A549 treated with Mapracorat at 1 μM for 4 hours (cell line): ENCODE data around the gene DRAP1. TPM values are rescaled to one million over a fixed set of nuclear protein-coding genes. Genes with fewer than 3 reads are reported as not detected.

ENCODE experiments used
- total RNA-seq: library from RNA; stranded (reverse); fragments of 200-300 nt; extraction: Qiagen RNA extraction; gene quantifications from 5 replicates; pipeline ENCODE4 v1.2.3, GENCODE V29; 2022

The DRAP1 gene, protein sequence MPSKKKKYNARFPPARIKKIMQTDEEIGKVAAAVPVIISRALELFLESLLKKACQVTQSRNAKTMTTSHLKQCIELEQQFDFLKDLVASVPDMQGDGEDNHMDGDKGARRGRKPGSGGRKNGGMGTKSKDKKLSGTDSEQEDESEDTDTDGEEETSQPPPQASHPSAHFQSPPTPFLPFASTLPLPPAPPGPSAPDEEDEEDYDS
- 171 to 273 TPM (median 214 TPM) in 5 replicates for total RNA-seq

DNA sequence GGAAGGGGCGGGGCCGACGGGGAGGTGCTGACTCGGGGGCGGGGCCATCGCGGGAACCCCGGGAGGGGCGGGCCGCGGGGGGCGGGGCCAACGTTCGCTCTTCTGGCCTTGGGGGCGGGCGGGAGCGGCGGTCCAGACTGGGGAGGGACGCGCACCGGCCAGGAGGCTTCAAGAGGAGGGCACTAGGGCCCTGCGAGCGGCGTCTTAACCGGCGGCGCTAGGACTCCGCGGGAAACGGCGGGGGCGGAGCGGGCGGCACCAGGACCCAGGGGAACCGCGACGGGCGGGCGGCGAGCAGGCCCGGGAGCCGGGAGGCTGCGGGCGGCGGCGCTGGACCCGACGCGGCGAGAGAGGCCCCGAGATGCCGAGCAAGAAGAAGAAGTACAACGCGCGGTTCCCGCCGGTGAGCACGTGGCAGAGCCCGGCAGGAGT is at the start of gene DRAP1:
TSS of gene DRAP1 (plus strand) at position 286 of the 432 bp plus-strand sequence. CDS start at position 362, 76 bp downstream.

DNA sequence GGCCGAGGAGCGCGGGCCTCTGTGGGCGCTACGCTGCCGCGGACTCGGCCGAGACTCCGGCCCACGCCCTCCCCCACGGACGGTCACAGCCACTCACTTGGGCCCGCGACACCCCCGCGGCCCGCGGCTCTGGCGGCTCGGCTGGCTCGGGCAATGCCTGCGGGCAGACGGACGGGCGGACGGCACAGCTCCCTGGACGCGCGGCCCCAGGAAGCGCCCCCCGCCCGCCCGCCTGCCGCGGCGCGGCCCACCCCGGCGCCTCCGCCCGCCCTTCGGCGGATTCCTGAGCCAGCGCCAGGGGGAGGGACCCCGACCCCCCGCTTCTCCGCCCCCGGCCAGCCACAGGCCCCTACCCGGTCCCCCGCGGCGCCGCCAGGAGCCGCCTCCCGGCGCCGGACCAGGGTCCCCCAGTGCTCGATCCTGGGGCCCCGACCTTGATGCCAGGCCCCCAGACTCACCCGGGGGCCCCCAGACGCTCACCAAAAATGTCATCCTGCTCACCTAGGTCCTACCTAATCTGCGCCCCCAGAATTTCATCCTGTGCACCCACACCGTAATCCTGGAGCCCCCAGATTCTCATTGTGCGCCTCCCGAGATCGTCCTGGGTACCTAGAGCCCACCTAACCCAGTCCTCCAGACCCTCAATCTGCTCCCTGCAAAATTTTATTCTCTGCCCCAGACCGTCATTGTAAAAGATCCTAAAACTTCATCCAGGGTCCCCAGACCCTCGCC is 46.5 kb upstream of the DRAP1 start, which contains the start of gene EFEMP2:
TSS of gene EFEMP2 (minus strand) at position 215 of the 732 bp plus-strand sequence. CDS start 446 bp downstream, outside the sequence.

DNA sequence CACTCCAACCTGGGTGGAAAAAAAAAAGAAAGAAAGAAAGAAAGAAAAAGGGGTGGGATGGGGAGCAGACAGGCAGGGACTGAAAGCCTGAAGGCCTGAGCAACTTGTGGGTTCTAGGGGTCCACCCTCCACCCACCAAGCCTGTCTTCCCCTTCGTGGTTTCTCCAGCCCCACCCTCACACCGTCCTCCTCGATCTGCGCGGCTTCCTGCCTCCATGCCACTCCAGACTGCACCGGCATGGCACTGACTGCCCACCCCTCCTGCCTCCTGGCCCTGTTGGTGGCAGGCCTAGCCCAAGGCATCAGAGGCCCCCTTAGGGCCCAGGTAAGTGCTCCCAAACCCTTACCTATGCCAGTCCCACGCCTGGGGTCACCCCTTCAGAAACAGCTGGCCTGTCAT is 39.6 kb upstream of the DRAP1 start, which contains the start of gene CTSW:
TSS of gene CTSW (plus strand) at position 221 of the 400 bp plus-strand sequence. CDS start at position 239, 18 bp downstream.

DNA sequence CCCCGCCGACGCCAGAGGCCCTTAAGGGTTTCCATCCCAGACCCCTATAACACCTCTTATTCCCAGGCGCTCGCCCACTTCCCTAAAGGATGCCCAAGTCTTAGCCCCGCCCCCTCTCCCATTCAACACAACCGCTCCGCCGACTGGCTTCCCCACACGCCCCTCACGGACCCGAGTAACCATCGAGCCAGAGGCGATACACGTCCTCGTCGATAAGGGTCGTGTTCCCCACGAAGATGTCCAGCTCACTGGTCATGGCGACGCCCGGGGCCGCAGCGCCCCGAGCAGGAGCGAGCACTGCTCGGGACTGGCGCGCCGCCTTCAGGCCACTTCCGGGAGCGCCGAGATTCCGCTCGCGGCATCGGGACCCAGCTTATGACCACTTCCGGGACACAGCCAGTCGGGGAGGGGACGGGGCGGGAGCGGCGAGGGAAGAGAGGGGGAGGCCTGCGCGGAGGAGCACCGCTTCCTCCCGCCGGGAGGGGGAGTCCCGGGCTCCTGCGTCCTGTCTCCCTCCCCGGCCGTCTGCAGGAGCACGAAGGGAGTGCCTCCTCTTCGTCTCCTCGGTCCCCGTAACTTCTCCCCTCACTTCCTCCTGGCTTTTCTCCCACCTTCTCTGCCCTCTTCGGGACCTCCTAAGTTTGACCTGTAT is 30.9 kb upstream of the DRAP1 start, which contains the start of gene FIBP:
TSS of gene FIBP (minus strand) at position 309 of the 652 bp plus-strand sequence. CDS start at position 256, 53 bp downstream.

DNA sequence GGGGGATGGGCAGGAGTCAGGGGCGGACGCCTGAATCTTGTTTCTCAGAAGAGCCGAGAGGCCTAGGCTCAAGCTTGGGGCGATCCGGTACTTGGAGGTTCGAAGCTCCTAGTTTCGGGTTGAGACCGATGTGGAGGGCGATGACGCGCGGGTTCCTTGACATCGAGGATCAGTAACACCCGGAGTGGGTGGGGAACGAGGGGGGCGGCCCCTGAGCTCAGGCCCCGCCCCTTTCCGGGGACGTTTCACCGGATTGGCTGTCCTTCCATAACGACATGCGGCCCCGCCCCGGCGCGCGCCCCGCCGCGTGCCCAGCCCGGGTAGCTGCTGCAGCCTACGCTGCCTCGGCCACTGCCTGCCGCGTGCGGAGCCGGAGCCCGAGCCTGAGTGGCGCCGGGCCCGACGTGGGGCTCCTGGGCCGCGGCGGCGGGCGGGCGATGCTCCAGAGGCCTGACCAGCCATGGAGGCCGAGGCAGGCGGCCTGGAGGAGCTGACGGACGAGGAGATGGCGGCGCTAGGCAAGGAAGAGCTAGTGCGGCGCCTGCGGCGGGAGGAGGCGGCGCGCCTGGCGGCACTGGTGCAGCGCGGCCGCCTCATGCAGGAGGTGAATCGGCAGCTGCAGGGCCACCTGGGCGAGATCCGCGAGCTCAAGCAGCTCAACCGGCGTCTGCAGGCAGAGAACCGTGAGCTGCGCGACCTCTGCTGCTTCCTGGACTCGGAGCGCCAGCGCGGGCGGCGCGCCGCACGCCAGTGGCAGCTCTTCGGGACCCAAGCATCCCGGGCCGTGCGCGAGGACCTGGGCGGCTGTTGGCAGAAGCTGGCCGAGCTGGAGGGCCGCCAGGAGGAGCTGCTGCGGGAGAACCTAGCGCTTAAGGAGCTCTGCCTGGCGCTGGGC is 28.7 kb upstream of the DRAP1 start, which contains the start of gene CCDC85B:
TSS of gene CCDC85B (plus strand) at position 350 of the 895 bp plus-strand sequence. CDS start at position 461, 111 bp downstream.

DNA sequence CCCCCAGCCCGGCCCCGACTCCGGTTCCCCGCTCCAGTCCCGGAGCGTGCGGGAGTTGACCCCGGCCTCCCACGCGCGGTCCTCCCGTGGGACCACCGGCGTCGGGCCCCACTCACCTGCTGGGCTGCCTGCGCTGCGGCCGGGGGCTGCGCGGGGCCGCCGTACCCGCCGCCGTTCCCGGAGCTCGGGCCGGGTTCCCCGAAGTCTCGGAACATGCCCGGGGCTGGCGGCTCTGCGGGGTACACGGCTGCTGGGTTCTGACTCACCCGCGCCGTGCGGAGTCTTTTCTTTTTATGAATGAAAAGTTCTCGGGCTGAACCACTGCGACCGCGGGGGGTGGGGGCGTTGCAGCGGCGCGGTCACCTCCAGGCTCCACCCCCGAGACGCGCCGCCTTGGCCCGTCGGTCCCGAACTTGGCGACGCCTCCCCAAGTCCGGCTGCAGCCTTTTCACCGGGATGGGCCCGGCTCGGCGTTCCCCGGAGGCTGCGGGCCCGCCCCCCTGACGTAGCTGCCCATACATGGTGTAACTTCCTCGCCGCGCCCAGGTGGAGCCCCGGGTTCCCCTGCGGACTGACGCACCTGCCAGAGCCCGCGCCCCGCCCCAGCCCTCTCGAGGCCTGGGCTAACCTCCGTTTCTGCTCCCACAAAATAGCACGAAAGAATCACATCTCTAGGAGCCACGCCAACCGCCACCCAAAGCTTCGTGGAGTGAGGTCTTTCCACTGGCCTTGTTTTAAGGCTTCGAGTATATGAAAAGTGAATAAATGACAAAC is 18.9 kb upstream of the DRAP1 start, which contains the start of gene FOSL1:
TSS of gene FOSL1 (minus strand) at position 264 of the 774 bp plus-strand sequence. CDS start at position 215, 49 bp downstream.

DNA sequence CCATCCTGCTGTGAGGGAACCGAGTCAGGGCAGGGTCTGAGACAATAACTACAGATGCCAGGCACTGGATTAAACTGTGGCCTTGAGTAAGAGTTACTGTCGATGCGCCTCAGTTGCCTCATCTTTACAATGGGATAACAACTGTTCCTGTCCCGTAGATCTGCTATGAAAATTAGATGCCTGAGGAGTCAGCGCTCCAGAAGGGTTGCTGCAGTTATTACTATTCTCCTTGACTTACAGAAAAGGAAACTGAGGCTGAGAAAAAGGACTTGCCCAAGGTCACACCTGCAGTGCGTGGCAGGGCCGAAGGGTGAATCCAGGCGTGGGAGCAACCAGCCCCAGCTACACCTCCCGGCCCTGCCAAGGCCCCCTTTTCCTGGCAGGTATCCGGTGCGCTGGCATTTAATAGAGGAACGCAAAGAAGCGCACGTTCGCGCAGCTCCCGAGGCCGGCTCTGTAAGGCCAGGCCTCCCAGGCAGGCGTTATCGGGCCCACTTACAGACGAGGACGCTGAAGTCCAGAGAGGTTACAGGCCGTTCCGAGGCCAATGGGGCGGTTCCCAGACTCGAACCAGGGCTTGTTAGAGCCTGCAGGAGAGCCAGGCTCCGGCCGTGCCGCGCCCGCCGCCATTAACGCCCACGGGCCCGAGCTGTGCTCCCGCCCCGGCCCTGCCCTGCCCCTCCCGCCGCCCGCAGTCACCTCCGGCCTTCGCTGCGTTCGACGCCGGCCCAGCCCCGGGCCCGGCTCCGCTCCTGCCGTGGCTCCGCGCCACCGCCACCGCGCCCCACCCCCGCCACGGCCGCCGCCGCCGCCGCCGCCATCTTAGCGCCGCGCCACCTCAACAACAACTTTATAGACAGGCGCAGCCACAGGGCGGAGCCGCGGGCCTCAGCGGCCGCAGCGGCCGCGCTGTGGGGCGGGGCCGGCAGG is 750 bp upstream of the DRAP1 start, which contains the start of gene C11orf68:
TSS of gene C11orf68 (minus strand) at position 852 of the 930 bp plus-strand sequence. CDS start at position 821, 31 bp downstream.

DNA sequence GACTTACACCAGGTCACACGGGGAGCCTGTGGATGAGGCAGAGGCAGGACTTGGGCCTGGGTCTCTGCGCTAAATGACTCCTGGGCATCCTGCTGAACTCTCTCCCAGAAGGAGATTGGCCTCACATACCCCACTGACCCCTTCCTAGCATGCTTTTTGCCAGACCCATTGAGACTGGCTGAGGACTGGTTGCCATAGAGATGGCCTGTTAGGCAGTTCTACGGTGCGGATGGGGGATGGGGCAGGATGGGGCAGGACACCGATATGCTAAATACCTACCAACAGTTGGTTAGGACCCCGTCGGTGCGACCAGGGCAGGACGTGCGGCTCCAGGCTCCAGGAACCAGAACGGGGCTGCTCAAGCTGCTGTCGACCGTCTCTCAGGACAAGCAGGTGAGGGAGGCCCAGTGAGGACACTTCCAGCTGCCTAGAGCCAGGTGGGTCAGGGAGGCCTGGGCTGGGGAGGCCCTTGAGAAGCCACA is 26.2 kb downstream of the DRAP1 start, which contains the start of gene TSGA10IP:
TSS of gene TSGA10IP (plus strand) at position 51 of the 482 bp plus-strand sequence. CDS start at position 247, 196 bp downstream.

DNA sequence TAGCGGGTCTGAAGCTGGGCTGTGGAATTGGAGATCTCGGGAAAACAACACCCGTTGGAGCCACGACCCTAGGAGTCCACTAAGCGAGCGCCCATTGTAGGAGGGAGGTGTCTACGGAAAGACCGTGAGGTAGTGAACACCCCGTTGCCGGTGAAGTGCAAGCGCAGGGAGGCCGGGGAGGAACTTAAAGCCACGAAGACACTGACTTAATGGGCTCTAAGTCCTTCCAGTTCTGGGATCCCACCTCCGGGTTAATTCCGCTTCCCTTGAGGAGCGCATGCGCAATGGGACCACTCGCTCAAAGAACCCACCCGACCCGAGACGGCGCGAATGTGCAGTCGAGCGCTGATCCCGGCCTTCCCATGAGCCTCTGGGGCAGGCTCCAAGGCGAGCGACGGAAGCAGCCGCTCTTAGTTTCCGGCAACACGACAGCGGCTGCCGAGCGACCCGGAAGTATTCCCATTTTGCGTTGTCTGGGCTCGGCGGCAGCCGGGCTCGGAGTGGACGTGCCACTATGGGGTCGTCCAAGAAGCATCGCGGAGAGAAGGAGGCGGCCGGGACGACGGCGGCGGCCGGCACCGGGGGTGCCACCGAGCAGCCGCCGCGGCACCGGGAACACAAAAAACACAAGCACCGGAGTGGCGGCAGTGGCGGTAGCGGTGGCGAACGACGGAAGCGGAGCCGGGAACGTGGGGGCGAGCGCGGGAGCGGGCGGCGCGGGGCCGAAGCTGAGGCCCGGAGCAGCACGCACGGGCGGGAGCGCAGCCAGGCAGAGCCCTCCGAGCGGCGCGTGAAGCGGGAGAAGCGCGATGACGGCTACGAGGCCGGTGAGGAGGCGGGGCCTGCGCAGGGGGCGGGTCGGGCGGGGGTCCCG is 42.3 kb downstream of the DRAP1 start, which contains the start of gene SART1:
TSS of gene SART1 (plus strand) at position 468 of the 874 bp plus-strand sequence. CDS start at position 515, 47 bp downstream.

Other genes starting within 250 kb of the DRAP1 start
- 43.8 to 55.4 TPM (median 48.9 TPM) in 5 replicates for gene KAT5, start 207.2 kb upstream of the DRAP1 start, total RNA-seq
- gene RNASEH2C, start 198.6 kb upstream of the DRAP1 start, total RNA-seq = 20.9 to 52.9 TPM (median 48.6 TPM) in 5 replicates
- gene AP5B1, start 138.4 kb upstream of the DRAP1 start, total RNA-seq = 7.6 to 12.1 TPM (median 12.1 TPM) in 5 replicates
- 0.07 to 0.08 TPM in 2 of 5 replicates, not detected in the others for gene OVOL1, start 132.4 kb upstream of the DRAP1 start, total RNA-seq
- 0.09 TPM in 1 of 5 replicates, not detected in the others for gene SNX32, start 85.5 kb upstream of the DRAP1 start, total RNA-seq
- gene CFL1, start 61.2 kb upstream of the DRAP1 start, total RNA-seq = 2,078 to 2,355 TPM (median 2,242 TPM) in 5 replicates
- gene MUS81, start 59.0 kb upstream of the DRAP1 start, total RNA-seq = 26.7 to 36.3 TPM (median 33.7 TPM) in 5 replicates
- gene EFEMP2, start 46.6 kb upstream of the DRAP1 start, total RNA-seq = 0.52 to 1.2 TPM (median 0.99 TPM) in 5 replicates
- 0.11 TPM in 1 of 5 replicates, not detected in the others for gene CTSW, start 39.6 kb upstream of the DRAP1 start, total RNA-seq
- 73.6 to 86.8 TPM (median 84.7 TPM) in 5 replicates for gene FIBP, start 31.0 kb upstream of the DRAP1 start, total RNA-seq
- gene CCDC85B, start 28.8 kb upstream of the DRAP1 start, total RNA-seq = 22.2 to 49.0 TPM (median 44.4 TPM) in 5 replicates
- gene FOSL1, start 19.0 kb upstream of the DRAP1 start, total RNA-seq = 122 to 190 TPM (median 138 TPM) in 5 replicates
- gene C11orf68, start 364 bp upstream of the DRAP1 start, total RNA-seq = 32.8 to 52.7 TPM (median 45.5 TPM) in 5 replicates
- gene TSGA10IP, start 26.1 kb downstream of the DRAP1 start, total RNA-seq = not detected in 5 replicates
- gene SART1, start 42.3 kb downstream of the DRAP1 start, total RNA-seq = 46.4 to 64.2 TPM (median 56.3 TPM) in 5 replicates
- gene EIF1AD, start 82.7 kb downstream of the DRAP1 start, total RNA-seq = 38.1 to 40.8 TPM (median 39.6 TPM) in 5 replicates
- 377 to 509 TPM (median 484 TPM) in 5 replicates for gene BANF1, start 83.1 kb downstream of the DRAP1 start, total RNA-seq
- gene CST6, start 92.6 kb downstream of the DRAP1 start, total RNA-seq = not detected in 5 replicates
- 1.2 to 2.2 TPM (median 1.7 TPM) in 5 replicates for gene CATSPER1, start 107.1 kb downstream of the DRAP1 start, total RNA-seq
- not detected in 5 replicates for gene GAL3ST3, start 129.7 kb downstream of the DRAP1 start, total RNA-seq
- 169 to 179 TPM (median 172 TPM) in 5 replicates for gene SF3B2, start 132.9 kb downstream of the DRAP1 start, total RNA-seq
- gene PACS1, start 150.8 kb downstream of the DRAP1 start, total RNA-seq = 58.3 to 88.8 TPM (median 77.4 TPM) in 5 replicates